H1 (cell line): ENCODE results near the gene TMTC2. TPM values are rescaled to one million over a fixed set of nuclear protein-coding genes. Genes with fewer than 3 reads are reported as not detected.

ENCODE experiments used
- CTCF ChIA-PET: fragments of 300-600 bp; sonication (Branson Sonifier 250); formaldehyde crosslinking; loops from one replicate; lab custom pipeline; 2021; ENCODE audit not compliant: partially characterized antibody; lab: Charles Lee
- POLR2A ChIA-PET: fragments of 300-600 bp; sonication (Branson Sonifier 250); formaldehyde crosslinking; loops from one replicate; lab custom pipeline; 2021; ENCODE audit warnings: inconsistent platforms; ENCODE audit not compliant: partially characterized antibody; lab: Charles Lee
- DNase-seq, 2 experiments: peaks; one replicate each; pipeline versions ENCODE4 v3.0.0 to v3.0.0-alpha.2; 2010 to 2022; ENCODE audit warnings: low spot score in 2 of 2, low read depth in 1 of 2, mixed read lengths in 1 of 2
- FAIRE-seq: peaks from 2 replicates; lab custom pipeline; 2011; peaks lifted over from hg19 to GRCh38; lab: Jason Lieb, UNC
- H2AFZ ChIP-seq: 2 replicates; pipeline ENCODE4 v1.8.1; 2012; ENCODE audit warnings: low read length, inconsistent platforms
- H2AK5ac ChIP-seq: 2 replicates; pipeline ENCODE4 v1.6.1; 2013; ENCODE audit warnings: low read depth, low read length
- H2BK120ac ChIP-seq: replicated peaks from 2 replicates; pipeline ENCODE3; 2013; ENCODE audit warnings: low read depth, low read length, inconsistent platforms
- H2BK12ac ChIP-seq: 2 replicates; pipeline ENCODE4 v1.6.1; 2013; ENCODE audit warnings: low read depth, low read length
- H2BK15ac ChIP-seq: 2 replicates; pipeline ENCODE4 v1.6.1; 2013; ENCODE audit warnings: low read length
- H2BK20ac ChIP-seq: 2 replicates; pipeline ENCODE4 v1.6.1; 2013; ENCODE audit warnings: low read length
- H2BK5ac ChIP-seq: 2 replicates; pipeline ENCODE4 v1.6.1; 2013; ENCODE audit warnings: low read depth, low read length
- H3K14ac ChIP-seq: 2 replicates; pipeline ENCODE4 v1.6.1; 2013; ENCODE audit warnings: inconsistent platforms; ENCODE audit not compliant: insufficient read length
- H3K18ac ChIP-seq: 2 replicates; pipeline ENCODE4 v1.6.1; 2013; ENCODE audit warnings: low read length; ENCODE audit errors: extremely low read depth
- H3K23ac ChIP-seq: 2 replicates; pipeline ENCODE4 v1.6.1; 2013; ENCODE audit warnings: inconsistent platforms; ENCODE audit not compliant: insufficient read length
- H3K23me2 ChIP-seq: 2 replicates; pipeline ENCODE4 v1.6.1; 2013; ENCODE audit warnings: low read depth, low read length
- H3K27ac ChIP-seq: 2 replicates; pipeline ENCODE4 v1.6.1; 2011; ENCODE audit warnings: low read depth, low read length, inconsistent platforms
- H3K27me3 ChIP-seq, 4 experiments: replicated peaks in 1 of 4; 1 replicate in 1 of 4; 2 replicates in 3 of 4; pipeline versions ENCODE4 v1.6.1 to v1.8.1; 2011 to 2013; ENCODE audit warnings: low read length in 3 of 4, mild to moderate bottlenecking in 3 of 4, inconsistent platforms in 2 of 4, mixed read lengths in 2 of 4, moderate library complexity in 1 of 4; ENCODE audit not compliant: control insufficient read depth in 3 of 4, insufficient read depth in 3 of 4; ENCODE audit errors: extremely low read depth in 1 of 4
- H3K36me3 ChIP-seq, 4 experiments: 2 replicates each; pipeline versions ENCODE4 v1.6.1 to v1.8.1; 2011 to 2013; ENCODE audit warnings: mild to moderate bottlenecking in 4 of 4, low read length in 3 of 4, moderate library complexity in 2 of 4, control low read depth in 1 of 4, inconsistent platforms in 1 of 4; ENCODE audit not compliant: insufficient read depth in 4 of 4, control insufficient read depth in 2 of 4
- H3K4ac ChIP-seq: replicated peaks from 2 replicates; pipeline ENCODE3; 2013; ENCODE audit warnings: low read length, low read depth, mixed read lengths, inconsistent platforms; ENCODE audit not compliant: insufficient read length
- H3K4me1 ChIP-seq, 4 experiments: replicated peaks in 1 of 4; 1 replicate in 1 of 4; 2 replicates in 3 of 4; pipeline versions ENCODE4 v1.6.1 to v1.8.1; 2011 to 2013; ENCODE audit warnings: low read length in 3 of 4, inconsistent platforms in 2 of 4, mixed read lengths in 1 of 4; ENCODE audit not compliant: insufficient read depth in 4 of 4, control insufficient read depth in 3 of 4
- H3K4me2 ChIP-seq, 2 experiments: 2 replicates each; pipeline versions ENCODE4 v1.6.1 to v1.8.1; 2011 to 2013; ENCODE audit warnings: low read depth in 2 of 2, low read length in 2 of 2, control low read depth in 1 of 2, inconsistent platforms in 1 of 2, mild to moderate bottlenecking in 1 of 2; ENCODE audit not compliant: insufficient read depth in 1 of 2
- H3K4me3 ChIP-seq, 4 experiments: fragments of 200-600, 300-600 bp in 1 of 4; sonication (generic), shearing (Covaris generic), sonication (Bioruptor Twin) in 1 of 4; 2 replicates each; pipeline versions ENCODE4 v1.5.1 to v1.8.1; 2011 to 2016; ENCODE audit warnings: low read length in 4 of 4, low read depth in 3 of 4, control low read depth in 2 of 4, inconsistent platforms in 2 of 4, mild to moderate bottlenecking in 2 of 4, mixed read lengths in 1 of 4, moderate library complexity in 1 of 4; ENCODE audit not compliant: insufficient read depth in 2 of 4; ENCODE audit errors: extremely low read depth in 1 of 4
- H3K56ac ChIP-seq: replicated peaks from 2 replicates; pipeline ENCODE3; 2013; ENCODE audit warnings: low read depth, mild to moderate bottlenecking, mixed read lengths, low read length, inconsistent platforms; ENCODE audit not compliant: insufficient read length
- H3K79me1 ChIP-seq: 2 replicates; pipeline ENCODE4 v1.6.1; 2013; ENCODE audit warnings: low read depth, low read length, control low read depth
- H3K79me2 ChIP-seq, 2 experiments: 2 replicates each; pipeline versions ENCODE4 v1.6.1 to v1.8.1; 2012 to 2013; ENCODE audit warnings: low read length in 2 of 2, mild to moderate bottlenecking in 2 of 2, inconsistent platforms in 1 of 2; ENCODE audit not compliant: insufficient read depth in 2 of 2, control insufficient read depth in 1 of 2
- H3K9ac ChIP-seq, 4 experiments: replicated peaks in 1 of 4; 1 replicate in 1 of 4; 2 replicates in 3 of 4; pipeline versions ENCODE4 v1.6.1 to v1.8.1; 2011 to 2013; ENCODE audit warnings: low read depth in 3 of 4, low read length in 3 of 4, control low read depth in 2 of 4, mild to moderate bottlenecking in 2 of 4, moderate library complexity in 2 of 4, inconsistent platforms in 1 of 4; ENCODE audit errors: extremely low read depth in 1 of 4
- H3K9me3 ChIP-seq, 2 experiments: 2 replicates each; pipeline versions ENCODE4 v1.6.1 to v1.8.1; 2012 to 2013; ENCODE audit warnings: mild to moderate bottlenecking in 2 of 2, moderate library complexity in 2 of 2, control low read depth in 1 of 2, inconsistent platforms in 1 of 2, low read depth in 1 of 2, low read length in 1 of 2, mixed read lengths in 1 of 2; ENCODE audit not compliant: insufficient read depth in 2 of 2
- H4K20me1 ChIP-seq, 2 experiments: replicated peaks in 1 of 2; 2 replicates each; pipeline versions ENCODE3 to v1.8.1; 2011 to 2013; ENCODE audit warnings: inconsistent platforms in 2 of 2, low read length in 2 of 2, mild to moderate bottlenecking in 1 of 2; ENCODE audit not compliant: insufficient read depth in 2 of 2, control insufficient read depth in 1 of 2
- H4K5ac ChIP-seq: 2 replicates; pipeline ENCODE4 v1.6.1; 2013; ENCODE audit warnings: low read length, low read depth, mixed read lengths, inconsistent platforms; ENCODE audit not compliant: insufficient read length
- H4K8ac ChIP-seq: 2 replicates; pipeline ENCODE4 v1.8.0; 2013; ENCODE audit warnings: mild to moderate bottlenecking, moderate library complexity, low read length, inconsistent platforms; ENCODE audit not compliant: insufficient read depth; ENCODE audit errors: extremely low read depth
- H4K91ac ChIP-seq: replicated peaks from 2 replicates; pipeline ENCODE3; 2013; ENCODE audit warnings: low read length, mixed read lengths, inconsistent platforms; ENCODE audit not compliant: insufficient read length
- HDAC2 ChIP-seq, 2 experiments: fragments of 300-600 bp in 1 of 2; sonication (generic) in 1 of 2; IDR thresholded peaks; 2 replicates each; pipeline ENCODE4 v1.6.1; 2011 to 2012; ENCODE audit warnings: low read depth in 2 of 2, low read length in 2 of 2, mild to moderate bottlenecking in 2 of 2, moderate library complexity in 2 of 2, borderline replicate concordance in 1 of 2, inconsistent platforms in 1 of 2
- SIX5 ChIP-seq: IDR thresholded peaks from 2 replicates; pipeline ENCODE4 v1.6.1; 2011; ENCODE audit warnings: mild to moderate bottlenecking, low read depth, low read length
- TBP ChIP-seq: IDR thresholded peaks from 2 replicates; pipeline ENCODE4 v1.6.1; 2011; ENCODE audit warnings: low read depth, low read length, improper control_type of control experiment
- WGBS, 2 experiments: shearing (Covaris generic) in 1 of 2; methylation state at CpG; one replicate each; pipeline versions ENCODE4 v1.1.6 to v1.1.7; 2013 to 2015; ENCODE audit warnings: low lambda C conversion rate in 2 of 2, mixed read lengths in 2 of 2, inconsistent platforms in 1 of 2, low coverage in 1 of 2, missing lambda C conversion rate in 1 of 2; ENCODE audit not compliant: insufficient replicate concordance in 2 of 2, insufficient coverage in 1 of 2, insufficient read length in 1 of 2; ENCODE audit errors: extremely low coverage in 1 of 2, missing lambda C conversion rate in 1 of 2; 5-methylcytosine and 5-hydroxymethylcytosine counted together
- polyA plus RNA-seq, 7 experiments: library from polyadenylated mRNA; depleted of rRNA in 3 of 7; stranded (reverse) in 5 of 7; unstranded in 2 of 7; fragments of >200 nt in 5 of 7; fragments of 200-250 nt in 2 of 7; gene quantifications; 1 replicate in 5 of 7; 2 replicates in 1 of 7; 4 replicates in 1 of 7; pipeline versions ENCODE4 v1.2.1 to v1.2.3, GENCODE V29; 2011 to 2013; ENCODE audit warnings: missing spikeins in 2 of 7, mixed read lengths in 2 of 7
- total RNA-seq: library from RNA; stranded (reverse); fragmentation: NEBNext Ultra II Directional; extraction: Animal tissue kit (Norgen Biotek cat#: 25700); gene quantifications from 2 replicates; pipeline ENCODE4 v1.2.1, GENCODE V29; 2021

Gene TMTC2
- total and polyA plus RNA-seq, 2 of the 8 experiments (the other 6 are each of a cell fraction or from before 2014, with no cell fraction given) = 2.3 to 3.9 TPM

- Histone ChIP-seq H3K36me3 (peaks cover 0 to 5% (median 0%) of the 10 kb centered on the region in 4 experiments; a peak in 2 of 8 replicates), H4K8ac (no peak overlapping the region), H2BK120ac (no peak overlapping the region), H3K27ac (no peak overlapping the region), H4K20me1 (no peaks in the 10 kb centered on the region), H3K4me3 (no peak overlapping the region), H3K14ac (no peak overlapping the region), H3K4me1 (peaks cover 0 to under 1% (median 0%) of the 10 kb centered on the region in 4 experiments; a peak in 1 of 7 replicates), H3K9me3 (peaks cover 11 to 21% of the 10 kb centered on the region in 2 experiments; a peak in 3 of 4 replicates), H2BK5ac (no peak overlapping the region), H2BK12ac (no peak overlapping the region), H3K27me3 (no peaks in the 10 kb centered on the region), H3K9ac (no peak overlapping the region), H2AFZ (no peak overlapping the region), H3K18ac (no peak overlapping the region), H3K79me1 (no peaks in the 10 kb centered on the region), H3K4ac (no peak overlapping the region), H3K4me2 (no peak overlapping the region), H4K5ac (no peak overlapping the region), H4K91ac (no peak overlapping the region), H3K23me2 (no peaks in the 10 kb centered on the region), H3K23ac (no peak overlapping the region), H3K79me2 (no peaks in the 10 kb centered on the region), H2BK20ac (no peak overlapping the region), H2BK15ac (no peak overlapping the region), H3K56ac (no peak overlapping the region), H2AK5ac (no peak overlapping the region)
- DNase-seq (no peak), FAIRE-seq (no peak)
- WGBS, 2 experiments = 91% methylated on average over 5 of the region's 5 CpGs; no CpG with 5 or more reads in 1 of the 2 experiments
- ChIA-PET CTCF (interaction anchor here (1.4 kb wide), 1 partner anchor 11 kb away, joined by 4 read pairs; no protein-coding TSS in a partner anchor), POLR2A (no interaction called here)
- no peak for TF ChIP-seq SIX5
- no peak for TF ChIP-seq TBP
- no peak for TF ChIP-seq HDAC2 (IDR thresholded peaks at IDR 0.05; ENCODE audit: borderline replicate concordance in 1 of 2, low read depth in 2 of 2, low read length in 2 of 2)
Measured at GRCh38 chr12:83141460-83141994, 454.8 kb downstream of the TMTC2 start.
